Skin of body (tissue), 2 donors: ENCODE data around the gene TMEM259. TPM values are rescaled to one million over a fixed set of nuclear protein-coding genes. Genes with fewer than 3 reads are reported as not detected.

Experiments
- DNase-seq: peaks from one replicate; lab custom pipeline; 2025; lab: John Stamatoyannopoulos, UW
- total RNA-seq: library from RNA; depleted of rRNA; stranded (reverse); fragments of >200 nt; gene quantifications from one replicate; pipeline ENCODE4 v1.2.3, GENCODE V29; 2014

The TMEM259 gene
- total RNA-seq, 1 donor from 2014 or later: 40.6 TPM

GRCh38 chr19:990119-990571, 30.8 kb downstream of the TMEM259 start:
- DNase-seq: no peak

- no peak for DNase-seq
Measured at GRCh38 chr19:989381-990081, 31.4 kb downstream of the TMEM259 start.

- no peak for DNase-seq
Measured at GRCh38 chr19:988510-988909, 32.4 kb downstream of the TMEM259 start.

GRCh38 chr19:988081-988480, 32.8 kb downstream of the TMEM259 start:
- DNase-seq: no peak

GRCh38 chr19:986083-986482, 34.8 kb downstream of the TMEM259 start:
- DNase-seq: no peak

GRCh38 chr19:984165-984967, 36.6 kb downstream of the TMEM259 start, which contains the start of gene WDR18:
WDR18 (plus strand) TSS chr19:984345; CDS start chr19:984354, 9 bp downstream.
- DNase-seq: peak; percentile 79

GRCh38 chr19:982567-983170, 38.3 kb downstream of the TMEM259 start:
- peak; percentile 30 for DNase-seq

GRCh38 chr19:980133-980998, 40.6 kb downstream of the TMEM259 start:
- DNase-seq: no peak

- DNase-seq: no peak
Measured at GRCh38 chr19:979318-979741, 41.6 kb downstream of the TMEM259 start.

GRCh38 chr19:977058-977464, 43.9 kb downstream of the TMEM259 start:
- no peak for DNase-seq

GRCh38 chr19:976476-976875, 44.4 kb downstream of the TMEM259 start:
- no peak for DNase-seq

- DNase-seq: no peak
Measured at GRCh38 chr19:974564-975257, 46.2 kb downstream of the TMEM259 start.

GRCh38 chr19:973726-974563, 47.0 kb downstream of the TMEM259 start:
- no peak for DNase-seq

- no peak for DNase-seq
Measured at GRCh38 chr19:972281-972680, 48.6 kb downstream of the TMEM259 start.

- no peak for DNase-seq
Measured at GRCh38 chr19:971795-972194, 49.1 kb downstream of the TMEM259 start.

- DNase-seq: no peak
Measured at GRCh38 chr19:970695-971094, 50.2 kb downstream of the TMEM259 start.

GRCh38 chr19:966485-967088, 54.3 kb downstream of the TMEM259 start:
- DNase-seq: no peak

GRCh38 chr19:964761-965694, 55.9 kb downstream of the TMEM259 start:
- no peak for DNase-seq
